Measurements from ENCODE around the gene INO80.

DNA sequence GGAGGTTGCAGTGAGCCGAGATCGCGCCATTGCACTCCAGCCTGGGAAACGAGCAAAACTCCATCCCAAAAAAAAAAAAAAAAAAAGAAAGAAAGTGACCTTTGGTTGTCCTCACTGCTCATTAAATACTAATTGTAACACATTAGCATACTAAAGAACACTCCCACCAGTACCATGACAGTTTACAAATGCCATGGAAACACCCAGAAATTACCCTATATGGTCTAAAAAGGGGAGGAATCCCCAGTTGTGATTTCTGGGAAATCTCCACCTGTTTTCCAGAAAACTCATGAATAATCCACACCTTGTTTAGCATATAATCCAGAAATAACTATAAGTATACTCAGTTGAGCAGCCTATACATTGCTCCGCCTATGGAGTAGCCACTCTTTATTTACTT lies 23.5 kb upstream of the INO80 start:
- TF ChIP-seq, protein P1, sequence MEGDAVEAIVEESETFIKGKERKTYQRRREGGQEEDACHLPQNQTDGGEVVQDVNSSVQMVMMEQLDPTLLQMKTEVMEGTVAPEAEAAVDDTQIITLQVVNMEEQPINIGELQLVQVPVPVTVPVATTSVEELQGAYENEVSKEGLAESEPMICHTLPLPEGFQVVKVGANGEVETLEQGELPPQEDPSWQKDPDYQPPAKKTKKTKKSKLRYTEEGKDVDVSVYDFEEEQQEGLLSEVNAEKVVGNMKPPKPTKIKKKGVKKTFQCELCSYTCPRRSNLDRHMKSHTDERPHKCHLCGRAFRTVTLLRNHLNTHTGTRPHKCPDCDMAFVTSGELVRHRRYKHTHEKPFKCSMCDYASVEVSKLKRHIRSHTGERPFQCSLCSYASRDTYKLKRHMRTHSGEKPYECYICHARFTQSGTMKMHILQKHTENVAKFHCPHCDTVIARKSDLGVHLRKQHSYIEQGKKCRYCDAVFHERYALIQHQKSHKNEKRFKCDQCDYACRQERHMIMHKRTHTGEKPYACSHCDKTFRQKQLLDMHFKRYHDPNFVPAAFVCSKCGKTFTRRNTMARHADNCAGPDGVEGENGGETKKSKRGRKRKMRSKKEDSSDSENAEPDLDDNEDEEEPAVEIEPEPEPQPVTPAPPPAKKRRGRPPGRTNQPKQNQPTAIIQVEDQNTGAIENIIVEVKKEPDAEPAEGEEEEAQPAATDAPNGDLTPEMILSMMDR (conservative IDR thresholded peaks at IDR 0.05 in 1 of 2, IDR thresholded peaks at IDR 0.05 in 1 of 2; ENCODE audit: low read depth in 1 of 2, low read length in 2 of 2), result no peak
- no peak for TF ChIP-seq EZH2 (IDR thresholded peaks at IDR 0.05; ENCODE audit: low read length, missing control alignments)

Data from fibroblast of lung (primary cell).